H1 (cell line): ENCODE results near the gene CROCC2. TPM values are rescaled to one million over a fixed set of nuclear protein-coding genes. Genes with fewer than 3 reads are reported as not detected.

ENCODE experiments used
- CTCF ChIA-PET: fragments of 300-600 bp; sonication (Branson Sonifier 250); formaldehyde crosslinking; loops from one replicate; lab custom pipeline; 2021; ENCODE audit not compliant: partially characterized antibody; lab: Charles Lee
- POLR2A ChIA-PET: fragments of 300-600 bp; sonication (Branson Sonifier 250); formaldehyde crosslinking; loops from one replicate; lab custom pipeline; 2021; ENCODE audit warnings: inconsistent platforms; ENCODE audit not compliant: partially characterized antibody; lab: Charles Lee
- DNase-seq, 2 experiments: peaks; one replicate each; pipeline versions ENCODE4 v3.0.0 to v3.0.0-alpha.2; 2010 to 2022; ENCODE audit warnings: low spot score in 2 of 2, low read depth in 1 of 2, mixed read lengths in 1 of 2
- FAIRE-seq: peaks from 2 replicates; lab custom pipeline; 2011; peaks lifted over from hg19 to GRCh38; lab: Jason Lieb, UNC
- H2AFZ ChIP-seq: 2 replicates; pipeline ENCODE4 v1.8.1; 2012; ENCODE audit warnings: low read length, inconsistent platforms
- H2AK5ac ChIP-seq: 2 replicates; pipeline ENCODE4 v1.6.1; 2013; ENCODE audit warnings: low read depth, low read length
- H2BK120ac ChIP-seq: replicated peaks from 2 replicates; pipeline ENCODE3; 2013; ENCODE audit warnings: low read depth, low read length, inconsistent platforms
- H2BK12ac ChIP-seq: 2 replicates; pipeline ENCODE4 v1.6.1; 2013; ENCODE audit warnings: low read depth, low read length
- H2BK15ac ChIP-seq: 2 replicates; pipeline ENCODE4 v1.6.1; 2013; ENCODE audit warnings: low read length
- H2BK20ac ChIP-seq: 2 replicates; pipeline ENCODE4 v1.6.1; 2013; ENCODE audit warnings: low read length
- H2BK5ac ChIP-seq: 2 replicates; pipeline ENCODE4 v1.6.1; 2013; ENCODE audit warnings: low read depth, low read length
- H3K14ac ChIP-seq: 2 replicates; pipeline ENCODE4 v1.6.1; 2013; ENCODE audit warnings: inconsistent platforms; ENCODE audit not compliant: insufficient read length
- H3K18ac ChIP-seq: 2 replicates; pipeline ENCODE4 v1.6.1; 2013; ENCODE audit warnings: low read length; ENCODE audit errors: extremely low read depth
- H3K23ac ChIP-seq: 2 replicates; pipeline ENCODE4 v1.6.1; 2013; ENCODE audit warnings: inconsistent platforms; ENCODE audit not compliant: insufficient read length
- H3K23me2 ChIP-seq: 2 replicates; pipeline ENCODE4 v1.6.1; 2013; ENCODE audit warnings: low read depth, low read length
- H3K27ac ChIP-seq: 2 replicates; pipeline ENCODE4 v1.6.1; 2011; ENCODE audit warnings: low read depth, low read length, inconsistent platforms
- H3K27me3 ChIP-seq, 4 experiments: replicated peaks in 1 of 4; 1 replicate in 1 of 4; 2 replicates in 3 of 4; pipeline versions ENCODE4 v1.6.1 to v1.8.1; 2011 to 2013; ENCODE audit warnings: low read length in 3 of 4, mild to moderate bottlenecking in 3 of 4, inconsistent platforms in 2 of 4, mixed read lengths in 2 of 4, moderate library complexity in 1 of 4; ENCODE audit not compliant: control insufficient read depth in 3 of 4, insufficient read depth in 3 of 4; ENCODE audit errors: extremely low read depth in 1 of 4
- H3K36me3 ChIP-seq, 4 experiments: 2 replicates each; pipeline versions ENCODE4 v1.6.1 to v1.8.1; 2011 to 2013; ENCODE audit warnings: mild to moderate bottlenecking in 4 of 4, low read length in 3 of 4, moderate library complexity in 2 of 4, control low read depth in 1 of 4, inconsistent platforms in 1 of 4; ENCODE audit not compliant: insufficient read depth in 4 of 4, control insufficient read depth in 2 of 4
- H3K4ac ChIP-seq: replicated peaks from 2 replicates; pipeline ENCODE3; 2013; ENCODE audit warnings: low read length, low read depth, mixed read lengths, inconsistent platforms; ENCODE audit not compliant: insufficient read length
- H3K4me1 ChIP-seq, 4 experiments: replicated peaks in 1 of 4; 1 replicate in 1 of 4; 2 replicates in 3 of 4; pipeline versions ENCODE4 v1.6.1 to v1.8.1; 2011 to 2013; ENCODE audit warnings: low read length in 3 of 4, inconsistent platforms in 2 of 4, mixed read lengths in 1 of 4; ENCODE audit not compliant: insufficient read depth in 4 of 4, control insufficient read depth in 3 of 4
- H3K4me2 ChIP-seq, 2 experiments: 2 replicates each; pipeline versions ENCODE4 v1.6.1 to v1.8.1; 2011 to 2013; ENCODE audit warnings: low read depth in 2 of 2, low read length in 2 of 2, control low read depth in 1 of 2, inconsistent platforms in 1 of 2, mild to moderate bottlenecking in 1 of 2; ENCODE audit not compliant: insufficient read depth in 1 of 2
- H3K4me3 ChIP-seq, 4 experiments: fragments of 200-600, 300-600 bp in 1 of 4; sonication (generic), shearing (Covaris generic), sonication (Bioruptor Twin) in 1 of 4; 2 replicates each; pipeline versions ENCODE4 v1.5.1 to v1.8.1; 2011 to 2016; ENCODE audit warnings: low read length in 4 of 4, low read depth in 3 of 4, control low read depth in 2 of 4, inconsistent platforms in 2 of 4, mild to moderate bottlenecking in 2 of 4, mixed read lengths in 1 of 4, moderate library complexity in 1 of 4; ENCODE audit not compliant: insufficient read depth in 2 of 4; ENCODE audit errors: extremely low read depth in 1 of 4
- H3K56ac ChIP-seq: replicated peaks from 2 replicates; pipeline ENCODE3; 2013; ENCODE audit warnings: low read depth, mild to moderate bottlenecking, mixed read lengths, low read length, inconsistent platforms; ENCODE audit not compliant: insufficient read length
- H3K79me1 ChIP-seq: 2 replicates; pipeline ENCODE4 v1.6.1; 2013; ENCODE audit warnings: low read depth, low read length, control low read depth
- H3K79me2 ChIP-seq, 2 experiments: 2 replicates each; pipeline versions ENCODE4 v1.6.1 to v1.8.1; 2012 to 2013; ENCODE audit warnings: low read length in 2 of 2, mild to moderate bottlenecking in 2 of 2, inconsistent platforms in 1 of 2; ENCODE audit not compliant: insufficient read depth in 2 of 2, control insufficient read depth in 1 of 2
- H3K9ac ChIP-seq, 4 experiments: replicated peaks in 1 of 4; 1 replicate in 1 of 4; 2 replicates in 3 of 4; pipeline versions ENCODE4 v1.6.1 to v1.8.1; 2011 to 2013; ENCODE audit warnings: low read depth in 3 of 4, low read length in 3 of 4, control low read depth in 2 of 4, mild to moderate bottlenecking in 2 of 4, moderate library complexity in 2 of 4, inconsistent platforms in 1 of 4; ENCODE audit errors: extremely low read depth in 1 of 4
- H3K9me3 ChIP-seq, 2 experiments: 2 replicates each; pipeline versions ENCODE4 v1.6.1 to v1.8.1; 2012 to 2013; ENCODE audit warnings: mild to moderate bottlenecking in 2 of 2, moderate library complexity in 2 of 2, control low read depth in 1 of 2, inconsistent platforms in 1 of 2, low read depth in 1 of 2, low read length in 1 of 2, mixed read lengths in 1 of 2; ENCODE audit not compliant: insufficient read depth in 2 of 2
- H4K20me1 ChIP-seq, 2 experiments: replicated peaks in 1 of 2; 2 replicates each; pipeline versions ENCODE3 to v1.8.1; 2011 to 2013; ENCODE audit warnings: inconsistent platforms in 2 of 2, low read length in 2 of 2, mild to moderate bottlenecking in 1 of 2; ENCODE audit not compliant: insufficient read depth in 2 of 2, control insufficient read depth in 1 of 2
- H4K5ac ChIP-seq: 2 replicates; pipeline ENCODE4 v1.6.1; 2013; ENCODE audit warnings: low read length, low read depth, mixed read lengths, inconsistent platforms; ENCODE audit not compliant: insufficient read length
- H4K8ac ChIP-seq: 2 replicates; pipeline ENCODE4 v1.8.0; 2013; ENCODE audit warnings: mild to moderate bottlenecking, moderate library complexity, low read length, inconsistent platforms; ENCODE audit not compliant: insufficient read depth; ENCODE audit errors: extremely low read depth
- H4K91ac ChIP-seq: replicated peaks from 2 replicates; pipeline ENCODE3; 2013; ENCODE audit warnings: low read length, mixed read lengths, inconsistent platforms; ENCODE audit not compliant: insufficient read length
- BRCA1 ChIP-seq: IDR thresholded peaks from 2 replicates; pipeline ENCODE4 v1.6.1; 2012; ENCODE audit warnings: low read depth, low read length, improper control_type of control experiment
- EGR1 ChIP-seq: IDR thresholded peaks from 2 replicates; pipeline ENCODE4 v1.6.1; 2011; ENCODE audit warnings: low read depth, low read length, borderline replicate concordance
- EP300 ChIP-seq, 2 experiments: IDR thresholded peaks; 1 replicate in 1 of 2; 2 replicates in 1 of 2; pipeline ENCODE4 v1.6.1; 2011 to 2012; ENCODE audit warnings: low read depth in 2 of 2, low read length in 2 of 2, mild to moderate bottlenecking in 2 of 2, borderline replicate concordance in 1 of 2, inconsistent platforms in 1 of 2, moderate library complexity in 1 of 2
- KDM4A ChIP-seq: IDR thresholded peaks from one replicate; pipeline ENCODE4 v1.7.1; 2012; ENCODE audit warnings: low read depth, mild to moderate bottlenecking, moderate library complexity, low read length, inconsistent platforms; ENCODE audit not compliant: severe bottlenecking
- KDM5A ChIP-seq: fragments of 200-600 bp; IDR thresholded peaks from 2 replicates; pipeline ENCODE4 v1.7.1; 2012; ENCODE audit warnings: mild to moderate bottlenecking, low read length, inconsistent platforms, mixed read lengths
- NANOG ChIP-seq: IDR thresholded peaks from 2 replicates; pipeline ENCODE4 v1.6.1; 2011; ENCODE audit warnings: low read length, low read depth, mild to moderate bottlenecking, inconsistent platforms; ENCODE audit not compliant: insufficient read depth, poor library complexity, severe bottlenecking
- RBBP5 ChIP-seq: IDR thresholded peaks from 2 replicates; pipeline ENCODE4 v1.7.1; 2012; ENCODE audit warnings: low read depth, mild to moderate bottlenecking, inconsistent platforms, low read length, moderate library complexity, borderline replicate concordance
- SRF ChIP-seq: IDR thresholded peaks from 2 replicates; pipeline ENCODE4 v1.6.1; 2011; ENCODE audit warnings: mild to moderate bottlenecking, low read depth, low read length, moderate library complexity
- TAF1 ChIP-seq: IDR thresholded peaks from 2 replicates; pipeline ENCODE4 v1.6.1; 2011; ENCODE audit warnings: mild to moderate bottlenecking, low read depth, low read length
- USF2 ChIP-seq: IDR thresholded peaks from 2 replicates; pipeline ENCODE4 v1.6.1; 2011; ENCODE audit warnings: low read length, improper control_type of control experiment
- ZNF274 ChIP-seq: IDR thresholded peaks from 2 replicates; pipeline ENCODE4 v1.7.0; 2012; ENCODE audit warnings: low read length, borderline replicate concordance; ENCODE audit errors: extremely low read depth
- WGBS, 2 experiments: shearing (Covaris generic) in 1 of 2; methylation state at CpG; one replicate each; pipeline versions ENCODE4 v1.1.6 to v1.1.7; 2013 to 2015; ENCODE audit warnings: low lambda C conversion rate in 2 of 2, mixed read lengths in 2 of 2, inconsistent platforms in 1 of 2, low coverage in 1 of 2, missing lambda C conversion rate in 1 of 2; ENCODE audit not compliant: insufficient replicate concordance in 2 of 2, insufficient coverage in 1 of 2, insufficient read length in 1 of 2; ENCODE audit errors: extremely low coverage in 1 of 2, missing lambda C conversion rate in 1 of 2; 5-methylcytosine and 5-hydroxymethylcytosine counted together
- polyA plus RNA-seq, 7 experiments: library from polyadenylated mRNA; depleted of rRNA in 3 of 7; stranded (reverse) in 5 of 7; unstranded in 2 of 7; fragments of >200 nt in 5 of 7; fragments of 200-250 nt in 2 of 7; gene quantifications; 1 replicate in 5 of 7; 2 replicates in 1 of 7; 4 replicates in 1 of 7; pipeline versions ENCODE4 v1.2.1 to v1.2.3, GENCODE V29; 2011 to 2013; ENCODE audit warnings: missing spikeins in 2 of 7, mixed read lengths in 2 of 7
- total RNA-seq: library from RNA; stranded (reverse); fragmentation: NEBNext Ultra II Directional; extraction: Animal tissue kit (Norgen Biotek cat#: 25700); gene quantifications from 2 replicates; pipeline ENCODE4 v1.2.1, GENCODE V29; 2021

CROCC2 gene
- total and polyA plus RNA-seq, 2 of the 8 experiments (the other 6 are each of a cell fraction or from before 2014, with no cell fraction given) = not detected

- H2BK120ac ChIP-seq = no peak overlapping the region
- ChIA-PET POLR2A (no interaction called here), CTCF (no interaction called here)
- no peak overlapping the region for H2BK12ac ChIP-seq
- no peak overlapping the region for H3K4me2 ChIP-seq
- H4K8ac ChIP-seq = peak overlapping the region; percentile 51; the same call in 1 of the 2 replicates
- no peak overlapping the region for H2BK15ac ChIP-seq
- no peaks in the 10 kb centered on the region for H3K79me1 ChIP-seq
- no peak overlapping the region for H3K56ac ChIP-seq
- H3K18ac ChIP-seq = no peak overlapping the region
- no peaks in the 10 kb centered on the region for H3K4me1 ChIP-seq
- no peak overlapping the region for H3K4me3 ChIP-seq
- no peaks in the 10 kb centered on the region for H3K36me3 ChIP-seq
- no peak for FAIRE-seq
- no peak overlapping the region for H3K27ac ChIP-seq
- H3K14ac ChIP-seq = no peak overlapping the region
- no peak overlapping the region for H4K5ac ChIP-seq
- H2BK20ac ChIP-seq = no peak overlapping the region
- no peaks in the 10 kb centered on the region for H3K23me2 ChIP-seq
- H4K20me1 ChIP-seq = no peaks in the 10 kb centered on the region
- no peak overlapping the region for H3K4ac ChIP-seq
- 93% methylated on average over 22 of the region's 26 CpGs; no CpG with 5 or more reads in 1 of the 2 experiments for WGBS, 2 experiments
- peak in 1 of 2 experiments; percentile 40 for DNase-seq
- H3K23ac ChIP-seq = no peak overlapping the region
- H4K91ac ChIP-seq = no peak overlapping the region
- no peaks in the 10 kb centered on the region for H3K79me2 ChIP-seq
- H2BK5ac ChIP-seq = no peak overlapping the region
- H3K9me3 ChIP-seq = no peaks in the 10 kb centered on the region
- H2AK5ac ChIP-seq = no peak overlapping the region
- no peak overlapping the region for H3K9ac ChIP-seq
- no peaks in the 10 kb centered on the region for H3K27me3 ChIP-seq
- no peak overlapping the region for H2AFZ ChIP-seq
- TF ChIP-seq KDM4A = no peak
- no peak for TF ChIP-seq KDM5A
- no peak for TF ChIP-seq ZNF274
- TF ChIP-seq TAF1 = no peak
- TF ChIP-seq BRCA1 = no peak
- TF ChIP-seq SRF = no peak
- no peak for TF ChIP-seq NANOG
- TF ChIP-seq USF2 = no peak
- no peak for TF ChIP-seq EGR1
- no peak for TF ChIP-seq RBBP5
- no peak for TF ChIP-seq EP300 (IDR thresholded peaks at IDR 0.05; ENCODE audit: borderline replicate concordance in 1 of 2, low read depth in 2 of 2, low read length in 2 of 2)
Measured at GRCh38 chr2:240930631-240931318, 24.6 kb downstream of the CROCC2 start.
